WTC11 (cell line): Measurements from ENCODE around the gene NCKAP5L. TPM values are rescaled to one million over a fixed set of nuclear protein-coding genes. Genes with fewer than 3 reads are reported as not detected.

Experiments
- ATAC-seq: fragments of 200-7000 bp; cut with Tn5 transposase; 2 replicates; pipeline ENCODE4 v1.10.0; 2021; ENCODE audit warnings: mild to moderate bottlenecking, moderate library complexity
- CTCF ChIA-PET: fragments of 300-600 bp; sonication (Branson Sonifier 250); formaldehyde crosslinking; loops from one replicate; lab custom pipeline; 2021; ENCODE audit warnings: antibody characterized with exemption; lab: Charles Lee
- POLR2A ChIA-PET: fragments of 350-600 bp; sonication (Branson Sonifier 250); formaldehyde crosslinking; loops from one replicate; lab custom pipeline; 2021; ENCODE audit warnings: antibody characterized with exemption; lab: Charles Lee
- DNase-seq: peaks from one replicate; pipeline ENCODE4 v3.0.0; 2021; ENCODE audit warnings: low spot score
- H3K27ac Mint-ChIP-seq: 2 replicates; pipeline ENCODE4 v1.8.0; 2021; ENCODE audit warnings: mixed read lengths
- H3K27me3 Mint-ChIP-seq: 2 replicates; pipeline ENCODE4 v1.8.0; 2021; ENCODE audit warnings: low read depth, mild to moderate bottlenecking, moderate library complexity, mixed read lengths
- H3K36me3 Mint-ChIP-seq: 2 replicates; pipeline ENCODE4 v1.8.0; 2021; ENCODE audit warnings: mixed read lengths
- H3K4me1 Mint-ChIP-seq: 2 replicates; pipeline ENCODE4 v1.8.0; 2022; ENCODE audit warnings: mixed read lengths
- H3K4me3 Mint-ChIP-seq: 2 replicates; pipeline ENCODE4 v1.8.0; 2021; ENCODE audit warnings: mild to moderate bottlenecking, moderate library complexity, mixed read lengths
- H3K9me3 Mint-ChIP-seq: 2 replicates; pipeline ENCODE4 v1.8.0; 2021; ENCODE audit warnings: mixed read lengths
- ARID4B ChIP-seq: sonication (generic); formaldehyde crosslinking; IDR thresholded peaks from 2 replicates; pipeline ENCODE4 v1.8.0; 2023; ENCODE audit warnings: missing genetic modification reagents, mild to moderate bottlenecking, borderline replicate concordance
- ATF6 ChIP-seq: sonication (generic); formaldehyde crosslinking; IDR thresholded peaks from 2 replicates; pipeline ENCODE4 v1.8.1; 2023; ENCODE audit warnings: mild to moderate bottlenecking, missing genetic modification reagents
- CDX4 ChIP-seq: fragments of 250-450 bp; sonication (Bioruptor Pico); IDR thresholded peaks from 2 replicates; pipeline ENCODE4 v1.9.0; 2021; ENCODE audit warnings: moderate library complexity, mild to moderate bottlenecking, inconsistent platforms, borderline replicate concordance
- FOXP4 ChIP-seq: sonication (generic); formaldehyde crosslinking; IDR thresholded peaks from 2 replicates; pipeline ENCODE4 v1.8.0; 2022; ENCODE audit warnings: mild to moderate bottlenecking, missing genetic modification reagents
- IRF1 ChIP-seq: sonication (generic); formaldehyde crosslinking; IDR thresholded peaks from 2 replicates; pipeline ENCODE4 v1.8.0; 2023; ENCODE audit warnings: missing genetic modification reagents
- KAT7 ChIP-seq: sonication (generic); formaldehyde crosslinking; IDR thresholded peaks from 2 replicates; pipeline ENCODE4 v1.8.1; 2023; ENCODE audit warnings: missing genetic modification reagents, mild to moderate bottlenecking, borderline replicate concordance
- MAX ChIP-seq: sonication (generic); formaldehyde crosslinking; IDR thresholded peaks from 2 replicates; pipeline ENCODE4 v1.8.0; 2022; ENCODE audit warnings: mild to moderate bottlenecking, missing genetic modification reagents
- MXD4 ChIP-seq: fragments of 250-450 bp; sonication (Bioruptor Pico); IDR thresholded peaks from 2 replicates; pipeline ENCODE4 v1.8.0; 2021; ENCODE audit warnings: mild to moderate bottlenecking, moderate library complexity, borderline replicate concordance
- NFATC4 ChIP-seq: fragments of 250-450 bp; sonication (Bioruptor Pico); IDR thresholded peaks from 2 replicates; pipeline ENCODE4 v1.9.0; 2021; ENCODE audit warnings: mild to moderate bottlenecking
- NR2C2 ChIP-seq: sonication (generic); formaldehyde crosslinking; IDR thresholded peaks from 2 replicates; pipeline ENCODE4 v1.8.0; 2022; ENCODE audit warnings: mild to moderate bottlenecking, missing genetic modification reagents
- PREB ChIP-seq: sonication (generic); formaldehyde crosslinking; IDR thresholded peaks from 2 replicates; pipeline ENCODE4 v1.8.1; 2022; ENCODE audit warnings: mild to moderate bottlenecking, missing genetic modification reagents, moderate library complexity, borderline replicate concordance
- TCF7 ChIP-seq: sonication (generic); formaldehyde crosslinking; IDR thresholded peaks from 2 replicates; pipeline ENCODE4 v1.8.0; 2022; ENCODE audit warnings: mild to moderate bottlenecking, low read depth, missing genetic modification reagents, moderate library complexity
- USF2 ChIP-seq: sonication (generic); formaldehyde crosslinking; IDR thresholded peaks from 2 replicates; pipeline ENCODE4 v1.8.1; 2023; ENCODE audit warnings: mild to moderate bottlenecking, missing genetic modification reagents, moderate library complexity
- ZBTB43 ChIP-seq: sonication (generic); formaldehyde crosslinking; IDR thresholded peaks from 2 replicates; pipeline ENCODE4 v1.8.1; 2023; ENCODE audit warnings: mild to moderate bottlenecking, missing genetic modification reagents
- ZMAT4 ChIP-seq: fragments of 250-450 bp; sonication (Bioruptor Pico); IDR thresholded peaks from 2 replicates; pipeline ENCODE4 v1.9.0; 2021; ENCODE audit warnings: mild to moderate bottlenecking
- ZNF263 ChIP-seq: sonication (generic); formaldehyde crosslinking; IDR thresholded peaks from 2 replicates; pipeline ENCODE4 v1.8.1; 2022; ENCODE audit warnings: low read depth, mild to moderate bottlenecking, moderate library complexity, missing genetic modification reagents
- ZNF416 ChIP-seq: fragments of 250-450 bp; sonication (Bioruptor Pico); IDR thresholded peaks from 2 replicates; pipeline ENCODE4 v1.9.0; 2021; ENCODE audit warnings: mild to moderate bottlenecking, inconsistent platforms
- total RNA-seq: library from RNA; stranded (reverse); gene quantifications from 3 replicates; pipeline ENCODE4 v1.2.3, GENCODE V29; 2021

Gene NCKAP5L
- total RNA-seq, 1 experiment from 2014 or later = 27.8 TPM

- ChIA-PET POLR2A (interaction anchor here (1.9 to 2.2 kb wide), 3 partner anchors 11 to 19 kb away, joined by 5 to 7 read pairs (median 5); partner anchors contain the start of gene NCKAP5L), CTCF (interaction anchor here (0.9 to 2.1 kb wide), 6 partner anchors 10 to 261 kb away, joined by 3 to 8 read pairs (median 4); partner anchors contain the start of gene TMBIM6)
- Mint-ChIP-seq H3K4me1 (peaks cover 42% of the 10 kb centered on the region), H3K27me3 (no peaks in the 10 kb centered on the region), H3K9me3 (no peaks in the 10 kb centered on the region), H3K27ac (peak overlapping the region; percentile 88), H3K36me3 (peaks cover 3% of the 10 kb centered on the region; the same call in 1 of the 2 replicates), H3K4me3 (peak overlapping the region; percentile 5; the same call in 1 of the 2 replicates)
- ATAC-seq = peak; percentile 54
- DNase-seq = no peak
- TF ChIP-seq MXD4 (CRISPR knock-in tag) (no peak), PREB (no peak), ZBTB43 (CRISPR knock-in tag) (no peak), IRF1 (CRISPR knock-in tag) (no peak), NR2C2 (CRISPR knock-in tag) (no peak), NFATC4 (CRISPR knock-in tag) (no peak), USF2 (CRISPR knock-in tag) (no peak), ZMAT4 (CRISPR knock-in tag) (no peak), ZNF263 (no peak), FOXP4 (CRISPR knock-in tag) (no peak), TCF7 (CRISPR knock-in tag) (no peak), ZNF416 (CRISPR knock-in tag) (no peak), KAT7 (CRISPR knock-in tag) (no peak), MAX (CRISPR knock-in tag) (no peak), ARID4B (CRISPR knock-in tag) (no peak), ATF6 (no peak), CDX4 (CRISPR knock-in tag) (no peak)
Observed at GRCh38 chr12:49809381-49809905, 18.8 kb downstream of the NCKAP5L start.
